Measurements from ENCODE around the gene SOWAHC.

DNA sequence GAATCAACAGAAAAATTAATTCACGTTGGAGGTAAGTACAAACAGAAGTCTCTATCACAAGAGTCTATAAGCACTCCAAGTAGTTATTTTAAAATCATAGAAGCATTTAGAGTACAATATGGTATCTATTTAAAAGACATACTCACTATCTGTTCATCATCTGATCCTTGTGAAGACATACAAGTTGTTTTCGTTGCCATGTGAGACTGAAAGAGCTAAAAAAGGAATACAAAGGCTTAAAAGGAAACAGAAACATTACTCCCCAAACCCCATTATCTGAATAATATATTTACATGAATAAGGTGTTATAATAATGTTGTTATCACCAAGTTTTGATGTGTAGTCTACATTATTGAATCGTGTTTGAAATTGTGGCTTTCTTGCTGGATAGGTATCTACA is 21.3 kb upstream of the SOWAHC start:
- TF ChIP-seq, protein P1, sequence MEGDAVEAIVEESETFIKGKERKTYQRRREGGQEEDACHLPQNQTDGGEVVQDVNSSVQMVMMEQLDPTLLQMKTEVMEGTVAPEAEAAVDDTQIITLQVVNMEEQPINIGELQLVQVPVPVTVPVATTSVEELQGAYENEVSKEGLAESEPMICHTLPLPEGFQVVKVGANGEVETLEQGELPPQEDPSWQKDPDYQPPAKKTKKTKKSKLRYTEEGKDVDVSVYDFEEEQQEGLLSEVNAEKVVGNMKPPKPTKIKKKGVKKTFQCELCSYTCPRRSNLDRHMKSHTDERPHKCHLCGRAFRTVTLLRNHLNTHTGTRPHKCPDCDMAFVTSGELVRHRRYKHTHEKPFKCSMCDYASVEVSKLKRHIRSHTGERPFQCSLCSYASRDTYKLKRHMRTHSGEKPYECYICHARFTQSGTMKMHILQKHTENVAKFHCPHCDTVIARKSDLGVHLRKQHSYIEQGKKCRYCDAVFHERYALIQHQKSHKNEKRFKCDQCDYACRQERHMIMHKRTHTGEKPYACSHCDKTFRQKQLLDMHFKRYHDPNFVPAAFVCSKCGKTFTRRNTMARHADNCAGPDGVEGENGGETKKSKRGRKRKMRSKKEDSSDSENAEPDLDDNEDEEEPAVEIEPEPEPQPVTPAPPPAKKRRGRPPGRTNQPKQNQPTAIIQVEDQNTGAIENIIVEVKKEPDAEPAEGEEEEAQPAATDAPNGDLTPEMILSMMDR (conservative IDR thresholded peaks at IDR 0.05 in 1 of 2, IDR thresholded peaks at IDR 0.05 in 1 of 2; ENCODE audit: low read depth in 1 of 2, low read length in 2 of 2): no peak
- no peak for TF ChIP-seq EZH2 (IDR thresholded peaks at IDR 0.05; ENCODE audit: low read length, missing control alignments)
